ELF-1 (cell line): ENCODE measurements around the gene RHBDF2.
"Not testable (repeated sequence)": the region's sequence is repeated elsewhere in the genome, so short reads cannot be mapped to it uniquely, and the experiment has no call there.

Source experiments
- DNase-seq: peaks from one replicate; pipeline ENCODE4 v3.0.0-alpha.2; 2016; ENCODE audit warnings: low read depth, low spot score

Gene RHBDF2

GRCh38 chr17:76538281-76538931 lies 37.2 kb upstream of the RHBDF2 start:
- DNase-seq: no peak

DNA sequence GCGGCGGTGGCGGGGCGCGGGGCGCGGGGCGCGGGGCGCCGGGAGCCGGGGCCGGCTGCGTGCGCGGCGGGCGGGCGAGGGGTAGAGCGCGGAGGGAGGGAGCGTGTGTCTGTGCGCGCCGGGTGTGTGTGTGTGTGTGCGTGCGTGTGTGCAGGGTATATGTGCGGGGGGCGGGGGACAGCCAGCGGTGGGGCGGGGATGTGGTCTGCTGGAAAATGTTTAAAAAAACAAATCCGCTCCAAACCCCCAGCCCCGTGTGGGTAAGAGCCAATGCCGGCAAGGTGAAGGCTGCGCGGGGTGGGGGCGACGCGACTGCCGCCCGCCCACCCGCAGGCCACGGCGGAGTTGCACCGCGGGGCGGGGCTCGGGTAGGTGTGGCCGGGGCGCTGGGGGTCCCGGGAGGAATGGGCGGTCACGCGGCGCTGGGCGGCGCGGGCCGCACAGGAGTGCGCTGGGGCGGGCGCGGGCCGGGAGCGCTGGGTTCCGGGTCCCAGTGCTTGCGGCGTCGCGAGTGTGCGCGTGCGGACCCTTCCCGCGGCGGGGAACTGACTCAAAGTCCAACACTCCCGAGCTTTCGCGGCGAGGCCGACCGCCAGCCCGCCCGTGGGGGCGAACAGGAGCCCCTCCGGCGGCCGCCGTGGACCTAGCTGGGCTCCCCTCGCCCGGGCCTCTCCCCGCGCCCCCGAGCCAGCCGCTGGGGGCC lies 36.5 kb upstream of the RHBDF2 start, which contains the start of gene CYGB:
TSS of gene CYGB (minus strand) at position 132 of the 703 bp plus-strand sequence. CDS start 167 bp downstream, outside the sequence.
- no peak for DNase-seq

GRCh38 chr17:76537288-76537577 lies 36.0 kb upstream of the RHBDF2 start:
- DNase-seq: no peak

GRCh38 chr17:76536511-76537287 lies 35.5 kb upstream of the RHBDF2 start:
- DNase-seq: no peak

- DNase-seq: no peak
Observed at GRCh38 chr17:76535788-76536510, 34.7 kb upstream of the RHBDF2 start.

- no peak for DNase-seq
Observed at GRCh38 chr17:76534831-76535732, 33.9 kb upstream of the RHBDF2 start.

DNA sequence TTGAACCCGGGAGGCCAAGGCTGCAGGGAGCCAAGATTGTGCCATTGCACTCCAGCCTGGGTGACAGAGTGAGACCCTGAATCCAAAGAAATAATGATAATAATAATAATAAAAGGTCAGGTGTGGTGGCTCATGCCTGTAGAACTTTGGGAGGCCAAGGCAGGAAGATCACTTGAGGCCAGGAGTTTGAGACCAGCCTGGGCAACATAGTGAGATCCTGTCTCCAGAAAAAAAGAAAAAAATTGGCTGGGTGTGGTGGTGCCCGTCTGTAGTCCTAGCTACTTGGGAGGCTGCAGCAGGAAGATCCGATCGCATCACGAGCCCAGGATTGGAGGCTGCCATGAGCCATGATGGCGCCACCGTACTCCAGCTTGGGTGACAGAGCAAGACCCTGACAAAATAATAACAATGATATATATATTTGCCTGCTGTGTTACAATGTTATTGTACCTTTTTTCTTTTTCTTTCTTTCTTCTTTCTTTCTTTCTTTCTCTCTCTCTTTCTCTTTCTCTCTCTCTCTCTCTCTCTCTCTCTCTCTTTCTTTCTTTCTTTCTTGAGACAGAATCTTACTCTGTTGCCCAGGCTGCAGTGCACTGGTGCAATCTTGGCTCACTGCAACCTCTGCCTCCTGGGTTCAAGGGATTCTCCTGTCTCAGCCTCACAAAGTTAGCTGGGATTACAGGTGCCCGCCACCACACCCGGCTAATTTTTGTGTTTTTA lies 32.6 kb upstream of the RHBDF2 start:
- DNase-seq: not testable (repeated sequence)

GRCh38 chr17:76532072-76532651 lies 30.9 kb upstream of the RHBDF2 start:
- no peak for DNase-seq

GRCh38 chr17:76531486-76532038 lies 30.3 kb upstream of the RHBDF2 start:
- no peak for DNase-seq

GRCh38 chr17:76530811-76531485 lies 29.7 kb upstream of the RHBDF2 start:
- no peak for DNase-seq

GRCh38 chr17:76530095-76530723 lies 29.0 kb upstream of the RHBDF2 start:
- peak; percentile 50 for DNase-seq

- peak; percentile 77 for DNase-seq
Observed at GRCh38 chr17:76529224-76530094, 28.2 kb upstream of the RHBDF2 start.

DNA sequence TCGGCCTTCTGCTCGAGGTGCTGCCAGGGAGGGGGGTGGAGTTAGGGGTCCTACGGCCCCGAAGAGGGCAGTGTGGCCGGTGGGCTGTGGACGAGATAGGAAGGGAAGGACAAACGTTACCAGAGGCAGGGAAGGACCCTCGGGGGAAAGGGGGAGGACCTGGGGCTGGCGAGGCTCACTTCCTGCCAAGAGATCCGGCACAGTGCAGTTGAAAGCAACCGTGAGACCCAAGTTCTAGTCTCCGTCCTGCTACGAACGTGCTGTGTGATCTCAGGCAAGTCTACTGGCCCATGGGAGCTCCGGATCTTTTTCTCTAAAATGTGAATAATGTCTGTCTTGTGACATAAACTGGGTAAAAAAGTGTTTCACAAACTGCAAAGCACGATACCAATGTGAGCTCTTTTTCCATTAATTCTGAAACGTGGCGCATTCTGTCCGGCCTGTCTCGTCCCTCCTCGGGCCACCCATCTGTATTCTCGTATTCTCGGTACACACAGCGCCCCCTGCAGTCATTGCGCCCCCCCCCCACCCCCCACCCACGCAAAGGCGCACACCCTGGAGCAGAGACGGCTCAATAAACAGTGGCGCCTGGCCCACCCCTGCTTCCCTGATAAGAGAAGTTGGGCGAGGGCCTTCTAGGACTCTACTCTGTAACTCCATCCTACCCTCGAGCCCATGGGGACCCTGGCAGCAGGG lies 27.5 kb upstream of the RHBDF2 start:
- peak; percentile 10 for DNase-seq

- no peak for DNase-seq
Observed at GRCh38 chr17:76528156-76528527, 26.9 kb upstream of the RHBDF2 start.

DNA sequence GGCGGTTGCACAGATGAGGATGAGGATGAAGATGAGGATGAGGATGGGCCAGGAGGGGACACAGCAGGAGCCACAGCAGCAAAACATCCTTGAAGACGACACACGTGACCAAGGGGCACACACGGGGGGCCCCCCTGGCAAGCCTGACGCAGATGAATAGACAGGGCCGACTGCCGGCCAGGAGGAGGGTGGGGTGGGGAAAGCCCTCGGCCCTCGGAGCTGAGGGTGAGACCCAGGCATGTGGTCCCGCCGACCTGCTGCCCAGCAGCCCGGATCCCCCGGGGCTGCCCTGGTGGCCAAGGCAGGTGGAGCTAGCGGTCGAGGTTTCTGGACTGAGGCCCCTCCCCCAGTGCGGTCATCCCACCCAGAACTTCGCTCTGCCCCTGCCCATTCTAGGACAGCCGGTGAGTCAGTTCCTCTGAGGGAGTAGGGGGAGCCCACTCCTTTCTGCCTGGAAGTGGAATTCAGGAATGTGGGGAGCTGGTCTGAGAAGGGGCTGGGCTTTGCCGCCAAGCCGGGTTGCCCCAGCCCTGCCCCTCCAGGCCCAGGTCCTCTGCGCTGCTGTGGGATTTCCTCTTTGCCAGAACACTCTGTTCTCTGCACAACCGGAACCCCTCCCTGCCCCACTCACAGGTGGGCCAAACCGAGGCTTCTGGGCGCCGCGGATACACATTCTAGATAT lies 26.3 kb upstream of the RHBDF2 start:
- DNase-seq: peak; percentile 85

DNA sequence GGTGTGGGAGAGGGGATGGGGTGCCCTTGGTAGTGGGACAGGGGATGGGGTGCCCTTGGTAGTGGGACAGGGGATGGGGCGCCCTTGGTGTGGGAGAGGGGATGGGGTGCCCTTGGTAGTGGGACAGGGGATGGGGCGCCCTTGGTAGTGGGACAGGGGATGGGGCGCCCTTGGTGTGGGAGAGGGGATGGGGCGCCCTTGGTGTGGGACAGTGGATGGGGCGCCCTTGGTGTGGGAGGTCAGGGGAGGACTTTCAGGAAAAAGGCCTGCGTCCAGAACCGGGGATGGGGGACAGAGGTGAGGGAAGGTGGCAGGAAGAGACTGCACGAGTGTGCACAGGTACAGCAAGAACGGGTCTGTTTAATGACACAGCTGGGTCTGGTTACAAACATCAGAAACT lies 25.8 kb upstream of the RHBDF2 start:
- DNase-seq: not testable (repeated sequence)

DNA sequence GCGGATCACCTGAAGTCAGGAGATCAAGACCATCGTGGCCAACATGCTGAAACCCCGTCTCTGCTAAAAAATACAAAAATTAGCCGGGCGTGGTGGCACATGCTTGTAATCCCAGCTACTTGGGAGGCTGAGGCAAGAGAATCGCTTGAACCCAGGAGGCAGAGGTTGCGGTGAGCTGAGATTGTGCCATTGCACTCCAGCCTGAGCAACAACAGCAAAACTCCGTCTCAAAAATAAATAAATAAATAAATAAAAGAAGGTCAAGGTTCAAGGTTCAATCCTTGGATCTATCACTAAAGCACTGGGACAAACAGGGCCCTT lies 24.2 kb upstream of the RHBDF2 start:
- DNase-seq: not testable (repeated sequence)
